Measurements from ENCODE around the gene NACA2.

GRCh38 chr17:61591018-61591417 lies at the start of gene NACA2:
- TF ChIP-seq CTCF (IDR thresholded peaks at IDR 0.05), result no peak
- no peak for TF ChIP-seq EZH2 (IDR thresholded peaks at IDR 0.05; ENCODE audit: borderline replicate concordance, insufficient read depth, low read depth, low read length, poor library complexity, severe bottlenecking)

All from B cell (primary cell).